Stimulated activated CD8-positive, alpha-beta memory T cell treated with anti-CD3 and anti-CD28 coated beads, Interleukin-7, amount 100 ng/mL, for 4 hours (primary cell): ENCODE results near the gene PRKRIP1.
"Not testable (repeated sequence)": the region's sequence is repeated elsewhere in the genome, so short reads cannot be mapped to it uniquely, and the experiment has no call there.

Experiments used
- DNase-seq, 2 donors: peaks; one replicate each; pipeline ENCODE4 v3.0.0-alpha.2; 2020; ENCODE audit warnings: low read depth in 2 of 2

The PRKRIP1 gene

GRCh38 chr7:102457352-102457924 lies 61.3 kb downstream of the PRKRIP1 start:
- no peak for DNase-seq

DNA sequence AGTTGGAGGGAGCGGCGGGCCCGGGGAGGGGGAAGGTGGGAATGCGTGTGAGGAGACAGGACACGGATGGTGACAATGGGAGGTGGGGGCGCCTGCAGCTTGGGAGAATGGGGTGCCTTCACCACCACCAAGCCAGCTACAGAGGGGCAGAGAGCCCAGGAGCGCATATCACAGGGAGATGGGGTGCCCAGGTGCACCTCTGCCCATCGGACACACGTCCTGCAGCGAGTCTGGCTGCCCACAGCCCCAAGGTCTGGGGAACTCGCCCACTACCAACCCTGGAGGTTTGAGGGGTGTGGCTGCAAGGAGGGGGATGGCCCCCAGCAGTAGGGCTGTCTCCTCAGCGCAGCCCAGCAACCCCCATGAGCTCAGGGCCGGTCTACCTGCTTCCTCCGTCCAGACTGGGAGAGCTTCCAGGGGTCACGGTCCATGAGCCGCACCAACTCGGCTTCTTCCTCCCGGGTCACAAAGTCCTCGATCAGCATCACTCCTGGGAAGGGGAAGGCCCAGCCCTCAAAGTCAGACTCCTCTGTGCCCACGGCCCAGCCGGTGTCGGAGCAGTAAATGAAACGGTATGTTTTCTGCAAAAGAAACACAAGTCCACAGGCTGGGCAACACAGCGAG lies 63.2 kb downstream of the PRKRIP1 start:
- DNase-seq = no peak

DNA sequence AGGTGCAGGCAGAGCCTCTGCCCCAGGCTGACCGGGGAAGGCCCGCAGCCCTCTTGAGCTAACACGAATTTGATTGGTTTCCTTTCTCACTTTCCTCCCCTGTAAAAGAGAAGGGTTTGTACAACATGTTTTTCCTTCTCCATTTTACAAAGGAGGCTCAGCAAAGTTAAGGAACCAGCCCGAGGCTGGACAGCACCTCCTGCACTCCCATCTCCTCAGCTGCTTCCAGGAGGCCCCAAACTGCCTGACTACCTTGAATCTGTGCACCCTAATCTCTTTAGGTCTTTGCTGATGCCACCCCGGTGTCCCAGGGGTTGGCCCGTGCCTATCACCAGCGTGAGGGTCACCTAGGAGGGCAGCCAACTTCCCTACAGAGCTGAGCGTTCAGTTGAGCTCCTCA lies 64.3 kb downstream of the PRKRIP1 start:
- no peak for DNase-seq

- DNase-seq = no peak
Observed at GRCh38 chr7:102463841-102464576, 67.8 kb downstream of the PRKRIP1 start.

- peak; percentile 86 to 95 for DNase-seq
Observed at GRCh38 chr7:102464577-102465280, 68.6 kb downstream of the PRKRIP1 start, which contains the start of the genes ALKBH4 and LRWD1. Gene ALKBH4, minus strand, starts transcription at chr7:102464863. Its CDS starts 27 bp downstream, at chr7:102464836. Gene LRWD1, plus strand, starts transcription at chr7:102464984. Its CDS starts 97 bp downstream, at chr7:102465081.

DNA sequence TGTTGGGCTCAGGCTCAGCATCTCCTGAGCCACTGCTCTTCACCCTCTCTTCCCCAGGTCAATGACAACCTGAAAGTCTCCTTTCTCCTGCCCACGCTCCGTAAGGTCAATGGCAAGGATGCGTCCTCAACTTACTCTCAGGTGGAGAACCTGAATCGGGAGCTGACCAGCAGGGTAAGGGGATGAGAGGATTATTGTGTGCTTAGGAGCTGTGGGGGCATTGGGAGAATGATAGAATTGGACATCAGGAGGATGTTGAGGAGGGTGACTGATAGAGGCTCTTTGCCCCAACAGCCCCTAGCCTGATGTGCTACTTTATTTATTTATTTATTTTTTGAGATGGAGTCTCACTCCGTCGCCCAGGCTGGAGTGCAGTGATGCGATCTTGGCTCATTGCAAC lies 69.9 kb downstream of the PRKRIP1 start:
- DNase-seq = no peak

DNA sequence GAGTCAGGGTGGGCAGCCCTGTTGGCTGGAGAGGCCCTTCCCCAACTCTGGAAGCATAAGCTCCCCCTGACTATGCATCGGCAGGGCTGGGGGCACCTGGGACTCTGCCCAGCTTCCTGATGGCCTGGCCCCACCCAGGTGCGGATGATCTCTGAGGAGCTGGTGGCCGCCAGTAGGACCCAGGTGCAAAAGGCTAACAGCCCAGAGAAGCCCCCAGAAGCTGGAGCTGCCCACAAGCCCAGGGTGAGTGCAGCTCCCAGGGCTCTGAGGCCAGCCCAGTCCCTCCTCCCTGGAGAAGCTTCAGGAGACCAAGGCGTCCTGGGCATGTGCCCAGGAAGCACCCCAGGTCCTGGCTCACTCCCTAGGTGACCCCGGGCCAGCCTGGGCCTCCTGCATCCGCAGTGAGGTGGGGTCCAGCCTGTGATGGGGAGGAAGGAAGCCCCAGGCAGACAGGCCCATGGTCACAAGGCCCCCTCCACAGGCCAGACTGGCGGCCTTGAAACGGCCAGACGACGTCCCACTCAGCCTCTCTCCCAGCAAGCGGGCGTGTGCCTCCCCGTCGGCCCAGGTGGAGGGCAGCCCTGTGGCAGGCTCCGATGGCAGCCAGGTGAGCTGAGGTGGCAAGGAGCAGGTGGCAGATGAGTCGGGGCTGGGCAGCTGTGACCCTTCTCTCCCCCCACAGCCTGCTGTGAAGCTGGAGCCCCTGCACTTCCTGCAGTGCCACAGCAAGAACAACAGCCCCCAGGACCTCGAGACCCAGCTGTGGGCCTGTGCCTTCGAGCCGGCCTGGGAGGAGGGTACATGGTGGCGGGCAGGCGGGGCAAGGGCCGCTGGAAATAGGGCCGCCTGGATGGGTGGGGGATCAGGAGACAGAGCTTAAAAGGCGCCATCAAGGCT lies 71.7 kb downstream of the PRKRIP1 start:
- no peak for DNase-seq

- no peak for DNase-seq
Observed at GRCh38 chr7:102468478-102469350, 72.6 kb downstream of the PRKRIP1 start.

DNA sequence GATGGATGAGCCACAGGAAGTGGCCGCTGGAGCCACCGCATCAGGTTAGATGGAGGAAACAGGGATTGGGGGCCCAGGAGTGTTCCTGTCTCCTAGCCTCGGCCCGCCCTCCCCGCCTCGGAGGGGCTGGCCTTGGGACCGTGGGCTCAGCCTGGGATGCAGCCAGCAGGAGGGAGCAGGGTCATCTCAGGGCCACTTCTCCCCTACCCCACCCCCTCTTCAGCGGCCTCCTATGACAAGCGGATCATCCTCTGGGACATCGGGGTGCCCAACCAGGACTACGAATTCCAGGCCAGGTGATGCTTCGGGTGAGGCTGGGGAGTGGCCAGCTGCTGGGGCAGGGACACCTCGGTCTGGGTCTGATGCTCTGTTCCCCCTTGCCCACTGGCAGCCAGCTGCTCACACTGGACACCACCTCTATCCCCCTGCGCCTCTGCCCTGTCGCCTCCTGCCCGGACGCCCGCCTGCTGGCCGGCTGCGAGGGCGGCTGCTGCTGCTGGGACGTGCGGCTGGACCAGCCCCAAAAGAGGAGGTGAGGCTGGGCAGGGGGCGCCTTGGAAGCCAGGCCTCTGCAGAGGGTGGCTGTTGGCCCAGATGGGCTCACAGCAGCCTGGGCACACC lies 73.3 kb downstream of the PRKRIP1 start:
- no peak for DNase-seq

GRCh38 chr7:102469972-102470825 lies 74.0 kb downstream of the PRKRIP1 start:
- no peak for DNase-seq

DNA sequence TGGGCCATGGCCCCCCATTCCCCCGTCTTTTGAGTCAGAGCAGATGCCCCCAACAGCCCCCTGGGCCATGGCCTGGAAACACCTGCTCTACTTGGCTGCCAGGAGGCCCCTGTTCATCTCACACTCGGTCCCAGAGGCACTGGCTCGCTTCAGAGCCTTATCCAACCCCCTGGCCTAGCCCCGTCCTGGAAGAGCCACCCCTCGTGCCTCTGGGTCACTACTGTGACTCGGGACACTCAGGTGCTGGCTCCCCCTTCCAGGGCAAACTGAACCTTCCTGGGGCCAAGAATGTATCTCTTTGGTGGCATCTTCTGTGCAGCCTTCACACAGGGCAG lies 75.6 kb downstream of the PRKRIP1 start:
- no peak for DNase-seq

GRCh38 chr7:102472126-102473041 lies 76.2 kb downstream of the PRKRIP1 start:
- DNase-seq = no peak

DNA sequence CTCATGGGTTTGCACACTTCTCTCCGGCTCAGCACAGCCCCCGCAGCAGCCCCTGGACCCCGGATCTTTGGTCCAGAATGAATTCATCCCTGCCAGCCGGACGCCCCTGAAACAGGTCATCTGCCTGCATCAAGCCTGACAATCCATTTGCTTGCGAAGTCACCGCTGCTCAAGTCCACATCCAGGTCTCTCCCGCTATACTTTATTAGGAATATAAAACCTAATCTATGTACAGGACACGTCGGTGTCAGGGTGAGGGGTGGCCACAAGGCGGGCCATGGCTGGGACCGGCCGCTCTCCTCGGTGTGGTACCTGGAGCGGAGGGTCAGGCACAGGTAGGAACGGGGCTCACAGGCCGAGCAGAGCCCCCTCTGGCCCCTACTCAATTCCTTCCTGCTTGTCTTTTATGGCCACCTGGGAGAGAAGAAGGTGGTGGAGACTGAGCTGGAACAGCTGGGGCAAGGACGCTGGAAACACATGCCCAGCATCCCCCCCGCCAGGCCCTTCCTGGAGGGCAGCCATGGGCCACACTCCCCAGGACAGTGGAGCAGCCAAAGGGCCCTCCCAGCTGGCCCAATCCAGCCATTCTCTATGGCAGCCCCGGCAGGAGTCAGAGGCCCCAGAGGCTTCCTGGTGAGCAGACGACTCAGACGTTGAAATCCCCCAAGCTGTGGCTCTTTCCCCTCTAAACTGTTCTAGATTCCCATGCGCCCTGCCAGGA lies 77.3 kb downstream of the PRKRIP1 start:
- no peak for DNase-seq

DNA sequence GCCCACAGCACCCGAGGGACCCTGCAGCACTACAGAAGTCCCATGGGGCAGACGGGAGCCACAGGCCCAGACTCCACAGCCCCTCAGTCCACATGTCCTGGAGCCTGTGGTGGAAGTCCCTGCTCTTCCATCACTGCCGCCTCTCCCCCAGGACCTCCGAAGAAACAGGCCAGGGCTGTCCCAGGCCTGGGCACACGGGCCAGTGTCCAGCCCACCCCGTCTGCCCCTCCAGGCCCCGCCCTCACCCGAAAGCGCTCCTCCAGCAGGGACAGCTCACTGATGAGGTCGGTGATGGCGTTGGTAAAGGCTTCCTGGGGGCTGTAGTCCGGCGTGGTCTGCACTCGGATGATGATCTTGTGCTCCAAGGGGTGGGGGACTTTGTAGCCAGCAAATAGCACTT lies 78.0 kb downstream of the PRKRIP1 start:
- not testable (repeated sequence) for DNase-seq

GRCh38 chr7:102474736-102475435 lies 78.7 kb downstream of the PRKRIP1 start:
- not testable (repeated sequence) for DNase-seq
